SU-DHL-6 (cell line): ENCODE data around the gene DIAPH2.

ENCODE experiments used
- EZH2phosphoT487 ChIP-seq: fragments of 200-600 bp; sonication (generic), shearing (Covaris generic); conservative IDR thresholded peaks from 2 replicates; pipeline ENCODE4 v1.6.1; 2018; ENCODE audit warnings: mild to moderate bottlenecking, antibody characterized with exemption, low read length, moderate library complexity, mixed read lengths
- TF ChIP-seq, protein P1 (sequence below): fragments of 200-600 bp; sonication (generic); IDR thresholded peaks from one replicate; pipeline ENCODE4 v1.5.1; 2017; ENCODE audit warnings: antibody characterized with exemption, mild to moderate bottlenecking, low read length, moderate library complexity; ENCODE audit not compliant: insufficient read depth, poor library complexity, severe bottlenecking

DNA sequence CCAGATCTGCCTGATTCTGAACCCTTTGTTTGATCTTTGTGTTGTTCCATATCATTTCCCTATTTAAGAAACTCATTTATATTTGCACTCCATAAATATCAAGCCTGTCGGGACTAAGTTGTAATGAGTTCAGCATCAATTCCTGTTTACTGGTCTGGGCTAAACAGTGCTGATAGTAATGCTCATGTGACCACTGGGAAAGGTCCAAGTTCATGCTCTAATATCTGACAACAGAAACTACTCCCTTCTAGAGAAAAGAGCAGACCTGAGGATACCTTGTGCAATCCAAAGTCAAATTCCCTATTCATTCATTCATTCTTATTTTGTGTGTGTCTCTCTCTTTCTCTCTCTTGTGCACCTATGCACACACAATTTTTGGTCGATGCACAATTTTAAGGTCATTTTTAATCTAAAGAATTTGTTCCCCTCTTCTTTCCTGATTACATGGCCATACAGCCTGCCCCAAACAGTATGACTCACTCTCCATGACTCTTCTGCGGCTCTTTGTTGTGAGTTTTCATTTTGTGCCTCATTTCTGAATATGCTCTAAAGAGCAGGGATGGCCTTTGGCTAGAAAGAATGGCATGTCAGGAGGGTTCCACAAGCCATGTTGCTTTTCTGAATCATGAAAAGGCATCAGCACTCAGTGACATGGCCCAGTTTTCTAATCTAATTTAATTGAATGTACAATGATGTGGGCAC is 863.4 kb downstream of the DIAPH2 start:
- TF ChIP-seq, protein P1, sequence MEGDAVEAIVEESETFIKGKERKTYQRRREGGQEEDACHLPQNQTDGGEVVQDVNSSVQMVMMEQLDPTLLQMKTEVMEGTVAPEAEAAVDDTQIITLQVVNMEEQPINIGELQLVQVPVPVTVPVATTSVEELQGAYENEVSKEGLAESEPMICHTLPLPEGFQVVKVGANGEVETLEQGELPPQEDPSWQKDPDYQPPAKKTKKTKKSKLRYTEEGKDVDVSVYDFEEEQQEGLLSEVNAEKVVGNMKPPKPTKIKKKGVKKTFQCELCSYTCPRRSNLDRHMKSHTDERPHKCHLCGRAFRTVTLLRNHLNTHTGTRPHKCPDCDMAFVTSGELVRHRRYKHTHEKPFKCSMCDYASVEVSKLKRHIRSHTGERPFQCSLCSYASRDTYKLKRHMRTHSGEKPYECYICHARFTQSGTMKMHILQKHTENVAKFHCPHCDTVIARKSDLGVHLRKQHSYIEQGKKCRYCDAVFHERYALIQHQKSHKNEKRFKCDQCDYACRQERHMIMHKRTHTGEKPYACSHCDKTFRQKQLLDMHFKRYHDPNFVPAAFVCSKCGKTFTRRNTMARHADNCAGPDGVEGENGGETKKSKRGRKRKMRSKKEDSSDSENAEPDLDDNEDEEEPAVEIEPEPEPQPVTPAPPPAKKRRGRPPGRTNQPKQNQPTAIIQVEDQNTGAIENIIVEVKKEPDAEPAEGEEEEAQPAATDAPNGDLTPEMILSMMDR: no peak
- TF ChIP-seq EZH2phosphoT487: no peak
